Measurements from ENCODE around the gene POU2AF1. TPM values are rescaled to one million over a fixed set of nuclear protein-coding genes. Genes with fewer than 3 reads are reported as not detected.

POU2AF1 gene
- polyA plus RNA-seq, 2 of the 4 experiments (the other 2 are of a cell fraction) = not detected

GRCh38 chr11:111370902-111371578 lies 8.0 kb downstream of the POU2AF1 start:
- WGBS (ENCODE audit: missing lambda C conversion rate) = no CpG with 5 or more reads among the region's 7 CpGs

GRCh38 chr11:111370270-111370901 lies 8.7 kb downstream of the POU2AF1 start:
- H3K27ac ChIP-seq = no peak overlapping the region
- WGBS (ENCODE audit: missing lambda C conversion rate) = no CpG with 5 or more reads among the region's 3 CpGs
- H3K4me2 ChIP-seq = no peak overlapping the region
- no peaks in the 10 kb centered on the region for H3K4me1 ChIP-seq
- no peak overlapping the region for H3K4me3 ChIP-seq
- ChIA-PET CTCF (no interaction called here), POLR2A (no interaction called here)
- FAIRE-seq (no peak), DNase-seq (ENCODE audit: low read depth in 1 of 2, low spot score in 1 of 2) (no peak), ATAC-seq (no peak)
- H3K9me3 ChIP-seq = no peaks in the 10 kb centered on the region
- TF ChIP-seq, protein P1, sequence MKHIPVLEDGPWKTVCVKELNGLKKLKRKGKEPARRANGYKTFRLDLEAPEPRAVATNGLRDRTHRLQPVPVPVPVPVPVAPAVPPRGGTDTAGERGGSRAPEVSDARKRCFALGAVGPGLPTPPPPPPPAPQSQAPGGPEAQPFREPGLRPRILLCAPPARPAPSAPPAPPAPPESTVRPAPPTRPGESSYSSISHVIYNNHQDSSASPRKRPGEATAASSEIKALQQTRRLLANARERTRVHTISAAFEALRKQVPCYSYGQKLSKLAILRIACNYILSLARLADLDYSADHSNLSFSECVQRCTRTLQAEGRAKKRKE (CRISPR knock-in tag; IDR thresholded peaks at IDR 0.05; ENCODE audit: low read depth) = no peak
- TF ChIP-seq ZSCAN20 (CRISPR knock-in tag; IDR thresholded peaks at IDR 0.05) = no peak
- no peak for TF ChIP-seq EP300 (IDR thresholded peaks at IDR 0.05)
- no peak for TF ChIP-seq TFCP2L1 (CRISPR knock-in tag; IDR thresholded peaks at IDR 0.05)
- no peak for TF ChIP-seq RARB (CRISPR knock-in tag; IDR thresholded peaks at IDR 0.05)

More at GRCh38 chr11:111370902-111371578, 8.0 kb downstream of the POU2AF1 start:
- Histone ChIP-seq H3K9me3 (no peaks in the 10 kb centered on the region), H3K4me3 (no peak overlapping the region), H3K27ac (no peak overlapping the region), H3K4me1 (no peaks in the 10 kb centered on the region), H3K4me2 (no peak overlapping the region)
- TF ChIP-seq, protein P2, sequence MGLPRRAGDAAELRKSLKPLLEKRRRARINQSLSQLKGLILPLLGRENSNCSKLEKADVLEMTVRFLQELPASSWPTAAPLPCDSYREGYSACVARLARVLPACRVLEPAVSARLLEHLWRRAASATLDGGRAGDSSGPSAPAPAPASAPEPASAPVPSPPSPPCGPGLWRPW (IDR thresholded peaks at IDR 0.05) = no peak
- TF ChIP-seq NFE2L2 (conservative IDR thresholded peaks at IDR 0.05; ENCODE audit: low read length) = no peak
- TF ChIP-seq EHF (CRISPR knock-in tag; IDR thresholded peaks at IDR 0.05) = no peak
- TF ChIP-seq, protein P3, sequence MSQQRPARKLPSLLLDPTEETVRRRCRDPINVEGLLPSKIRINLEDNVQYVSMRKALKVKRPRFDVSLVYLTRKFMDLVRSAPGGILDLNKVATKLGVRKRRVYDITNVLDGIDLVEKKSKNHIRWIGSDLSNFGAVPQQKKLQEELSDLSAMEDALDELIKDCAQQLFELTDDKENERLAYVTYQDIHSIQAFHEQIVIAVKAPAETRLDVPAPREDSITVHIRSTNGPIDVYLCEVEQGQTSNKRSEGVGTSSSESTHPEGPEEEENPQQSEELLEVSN (IDR thresholded peaks at IDR 0.05; ENCODE audit: borderline replicate concordance, low read depth) = no peak
- no peak for TF ChIP-seq FOSB (CRISPR knock-in tag; IDR thresholded peaks at IDR 0.05)
- TF ChIP-seq NPAS2 (CRISPR knock-in tag; IDR thresholded peaks at IDR 0.05; ENCODE audit: borderline replicate concordance) = no peak
- no peak for TF ChIP-seq ZSCAN20 (CRISPR knock-in tag; IDR thresholded peaks at IDR 0.05)
- no peak for TF ChIP-seq MAFK (IDR thresholded peaks at IDR 0.05; ENCODE audit: partially characterized antibody)
- TF ChIP-seq RCOR1 (IDR thresholded peaks at IDR 0.05; ENCODE audit: low read depth, low read length) = no peak
- no peak for TF ChIP-seq ZFP36 (IDR thresholded peaks at IDR 0.05; ENCODE audit: borderline replicate concordance, partially characterized antibody)
- TF ChIP-seq NR3C1 (IDR thresholded peaks at IDR 0.05) = no peak
- TF ChIP-seq, protein P1 (CRISPR knock-in tag; IDR thresholded peaks at IDR 0.05; ENCODE audit: low read depth) = no peak
- no peak for TF ChIP-seq USF2 (IDR thresholded peaks at IDR 0.05)
- CTCF ChIA-PET = no interaction called here
- ATAC-seq = no peak
- POLR2A ChIA-PET = no interaction called here
- FAIRE-seq = no peak
- DNase-seq (ENCODE audit: low read depth in 1 of 2, low spot score in 1 of 2) = no peak

DNA sequence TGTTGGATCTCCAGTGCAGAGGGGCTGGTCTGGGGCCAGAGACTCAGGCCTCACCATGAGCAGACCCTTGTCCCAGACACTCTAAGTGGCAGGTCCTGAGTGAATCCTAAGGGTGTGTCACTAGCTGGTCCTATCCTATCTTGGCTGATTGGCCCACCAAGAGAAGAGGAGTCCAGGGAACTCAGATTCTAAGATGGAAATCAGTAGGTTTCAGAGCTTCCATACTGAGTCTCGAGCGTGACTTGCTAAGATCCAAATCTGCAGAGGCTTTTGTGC lies 10.9 kb downstream of the POU2AF1 start:
- no peak for TF ChIP-seq CBX2 (IDR thresholded peaks at IDR 0.05; ENCODE audit: borderline replicate concordance, low read depth)
- H3K4me1 ChIP-seq = no peaks in the 10 kb centered on the region
- POLR2A ChIA-PET = no interaction called here
- FAIRE-seq = no peak
- H3K9me3 ChIP-seq = no peaks in the 10 kb centered on the region
- ATAC-seq = no peak
- H3K4me3 ChIP-seq = no peak overlapping the region
- H3K27ac ChIP-seq = no peak overlapping the region
- CTCF ChIA-PET = no interaction called here
- H3K4me2 ChIP-seq = no peak overlapping the region
- DNase-seq (ENCODE audit: low read depth in 1 of 2, low spot score in 1 of 2) = no peak
- no CpG with 5 or more reads among the region's 2 CpGs for WGBS (ENCODE audit: missing lambda C conversion rate)
